Activated CD4-positive, alpha-beta T cell treated with anti-CD3 and anti-CD28 coated beads, Interleukin-2, amount 50 U/mL, for 16 hours (primary cell): Measurements from ENCODE around the gene POP4.

Experiments used
- DNase-seq: peaks from one replicate; pipeline ENCODE4 v3.0.0-alpha.2; 2020

POP4 gene

GRCh38 chr19:29665215-29665825, 59.2 kb downstream of the POP4 start, which contains the start of gene PLEKHF1:
TSS of gene PLEKHF1 (plus strand) at chr19:29665461. CDS start at chr19:29673840, 8,379 bp downstream.
- peak; percentile 91 for DNase-seq

- DNase-seq = no peak
Observed at GRCh38 chr19:29665826-29666577, 59.9 kb downstream of the POP4 start.
